GM18867 (cell line): ENCODE data around the gene TAF4.
"Not testable (repeated sequence)": the region's sequence is repeated elsewhere in the genome, so short reads cannot be mapped to it uniquely, and the experiment has no call there.

Experiments used
- ATAC-seq: cut with Tn5 transposase; IDR thresholded peaks from one replicate; pipeline ENCODE4 v1.9.1; 2021; ENCODE audit warnings: mild to moderate bottlenecking, moderate library complexity; ENCODE audit not compliant: unreplicated experiment

TAF4 gene

GRCh38 chr20:61951695-61952533 is 113.8 kb downstream of the TAF4 start:
- ATAC-seq: no peak

- ATAC-seq: no peak
Observed at GRCh38 chr20:61950641-61951071, 115.0 kb downstream of the TAF4 start.

- no peak for ATAC-seq
Observed at GRCh38 chr20:61949714-61950640, 115.7 kb downstream of the TAF4 start.

DNA sequence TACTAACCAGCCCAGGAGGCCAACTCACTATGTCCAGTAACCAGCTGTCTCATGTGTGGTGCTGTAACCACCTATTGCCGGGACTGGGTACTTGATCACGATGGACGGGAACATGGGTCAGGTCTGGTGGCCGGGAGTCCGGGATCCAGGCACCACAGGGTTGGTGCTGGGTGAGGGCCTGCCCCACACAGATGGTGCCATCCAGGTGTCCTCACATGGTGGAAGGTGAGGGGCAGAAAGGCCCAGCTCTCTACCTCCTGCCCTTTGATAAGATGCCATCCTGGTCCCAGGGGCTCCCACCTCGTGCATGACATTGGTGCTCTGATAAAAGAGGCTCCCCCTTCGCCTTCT is 116.3 kb downstream of the TAF4 start:
- no peak for ATAC-seq

DNA sequence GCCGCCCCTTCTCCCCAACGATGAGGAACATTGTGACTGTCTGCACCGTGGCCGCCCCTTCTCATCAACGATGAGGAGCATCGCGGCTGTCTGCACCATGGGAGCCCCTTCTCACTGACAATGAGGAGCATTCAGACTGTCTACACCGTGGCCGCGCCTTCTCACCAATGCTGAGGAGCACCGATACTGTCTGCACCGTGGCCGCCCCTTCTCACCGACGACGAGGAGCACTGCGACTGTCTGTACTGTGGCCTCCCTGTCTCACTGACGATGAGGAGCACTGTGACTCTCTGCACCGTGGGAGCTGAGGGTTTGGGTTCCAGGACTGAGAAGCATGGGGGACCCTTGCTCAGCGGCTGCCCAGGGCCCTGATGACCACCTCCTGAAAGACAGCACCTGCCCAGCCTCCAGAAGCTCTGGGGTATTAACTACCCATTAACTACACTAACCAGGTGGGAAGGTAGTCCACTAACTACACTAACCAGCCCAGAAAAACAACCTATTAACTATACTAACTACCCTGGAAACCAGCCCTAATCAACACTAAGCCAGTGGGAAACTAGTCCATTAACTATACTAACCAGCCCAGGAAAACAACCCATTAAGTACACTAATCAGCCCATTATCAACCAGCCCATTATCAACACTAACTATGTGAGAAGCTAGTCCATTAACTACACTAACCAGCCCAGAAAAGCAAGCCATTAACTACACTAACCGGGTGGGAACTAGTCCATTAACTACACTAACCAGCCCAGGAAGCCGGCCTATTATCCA is 116.9 kb downstream of the TAF4 start:
- no peak for ATAC-seq

DNA sequence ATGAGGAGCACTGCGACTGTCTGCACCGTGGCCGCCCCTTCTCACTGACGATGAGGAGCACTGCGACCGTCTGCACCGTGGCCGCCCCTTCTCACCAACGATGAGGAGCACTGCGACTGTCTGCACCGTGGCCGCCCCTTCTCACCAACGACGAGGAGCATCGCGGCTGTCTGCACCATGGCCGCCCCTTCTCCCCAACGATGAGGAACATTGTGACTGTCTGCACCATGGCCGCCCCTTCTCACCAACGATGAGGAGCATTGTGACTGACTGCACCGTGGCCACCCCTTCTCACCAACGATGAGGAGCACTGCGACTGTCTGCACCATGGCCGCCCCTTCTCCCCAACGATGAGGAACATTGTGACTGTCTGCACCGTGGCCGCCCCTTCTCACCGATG is 117.6 kb downstream of the TAF4 start:
- ATAC-seq: not testable (repeated sequence)

GRCh38 chr20:61945495-61945894 is 120.2 kb downstream of the TAF4 start:
- not testable (repeated sequence) for ATAC-seq

DNA sequence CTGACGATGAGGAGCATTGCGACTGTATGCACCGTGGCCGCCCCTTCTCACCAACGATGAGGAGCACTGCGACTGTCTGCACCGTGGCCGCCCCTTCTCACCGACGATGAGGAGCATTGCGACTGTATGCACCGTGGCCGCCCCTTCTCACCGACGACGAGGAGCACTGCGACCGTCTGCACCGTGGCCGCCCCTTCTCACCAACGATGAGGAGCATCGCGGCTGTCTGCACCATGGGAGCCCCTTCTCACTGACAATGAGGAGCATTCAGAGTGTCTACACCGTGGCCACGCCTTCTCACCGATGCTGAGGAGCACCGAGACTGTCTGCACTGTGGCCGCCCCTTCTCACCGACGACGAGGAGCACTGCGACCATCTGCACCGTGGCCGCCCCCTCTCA is 120.7 kb downstream of the TAF4 start:
- not testable (repeated sequence) for ATAC-seq

DNA sequence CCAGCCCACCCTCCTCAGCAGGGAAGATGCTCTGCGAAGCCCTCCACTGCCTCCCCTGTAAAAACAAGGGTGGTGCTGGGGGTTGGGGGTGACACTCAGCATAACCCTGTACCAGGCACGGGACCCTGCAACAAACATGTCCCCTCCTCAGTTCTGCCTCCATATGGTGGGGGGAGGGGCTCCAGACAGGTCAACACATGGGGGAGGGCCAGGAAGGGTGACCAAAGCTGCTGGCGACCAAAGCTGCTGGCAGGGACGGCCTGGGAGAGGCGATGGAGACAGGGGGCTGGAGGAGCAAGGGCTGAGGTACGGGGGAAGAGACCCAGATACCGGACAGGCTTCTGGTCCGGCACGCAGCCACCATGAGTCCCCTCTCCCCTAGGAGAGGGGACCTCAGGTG is 123.2 kb downstream of the TAF4 start:
- no peak for ATAC-seq

GRCh38 chr20:61941721-61942405 is 123.8 kb downstream of the TAF4 start:
- no peak for ATAC-seq

DNA sequence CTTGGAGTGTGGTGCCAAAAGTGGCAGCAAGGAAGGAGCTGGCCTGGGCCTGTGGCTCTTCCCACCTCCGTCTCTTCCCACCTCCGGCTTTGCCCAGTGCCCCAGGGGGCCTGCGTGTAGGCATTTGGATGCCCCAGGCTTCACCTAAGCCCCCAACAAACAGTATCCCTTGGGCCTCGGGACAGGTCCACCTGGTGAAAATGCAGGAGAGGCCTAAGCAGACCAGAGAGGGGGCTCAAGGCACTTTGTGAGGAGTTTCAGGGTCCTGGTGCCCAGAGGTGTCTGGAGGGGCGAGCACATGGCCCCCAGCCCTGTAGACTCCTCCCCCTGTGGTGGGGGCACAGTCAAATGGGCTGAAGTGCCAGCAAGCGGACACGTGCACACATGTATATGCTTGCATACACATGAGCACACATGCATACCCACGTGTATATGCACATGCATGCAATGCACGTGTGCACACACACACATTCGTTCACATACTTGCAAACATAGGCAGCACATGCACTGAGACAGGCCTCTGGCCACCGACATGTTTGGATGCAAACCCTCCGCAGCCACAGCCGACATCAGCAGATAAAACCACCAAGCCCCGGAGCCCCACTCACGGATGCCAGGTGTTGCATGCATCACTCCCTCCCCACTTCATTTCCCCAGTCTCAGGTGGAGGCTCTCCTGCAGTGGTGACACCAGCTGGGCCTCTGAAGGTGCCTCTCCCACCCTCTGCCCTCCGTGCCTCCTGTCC is 124.5 kb downstream of the TAF4 start:
- no peak for ATAC-seq

GRCh38 chr20:61940491-61940890 is 125.2 kb downstream of the TAF4 start:
- no peak for ATAC-seq

GRCh38 chr20:61939691-61940360 is 125.9 kb downstream of the TAF4 start:
- ATAC-seq: no peak

DNA sequence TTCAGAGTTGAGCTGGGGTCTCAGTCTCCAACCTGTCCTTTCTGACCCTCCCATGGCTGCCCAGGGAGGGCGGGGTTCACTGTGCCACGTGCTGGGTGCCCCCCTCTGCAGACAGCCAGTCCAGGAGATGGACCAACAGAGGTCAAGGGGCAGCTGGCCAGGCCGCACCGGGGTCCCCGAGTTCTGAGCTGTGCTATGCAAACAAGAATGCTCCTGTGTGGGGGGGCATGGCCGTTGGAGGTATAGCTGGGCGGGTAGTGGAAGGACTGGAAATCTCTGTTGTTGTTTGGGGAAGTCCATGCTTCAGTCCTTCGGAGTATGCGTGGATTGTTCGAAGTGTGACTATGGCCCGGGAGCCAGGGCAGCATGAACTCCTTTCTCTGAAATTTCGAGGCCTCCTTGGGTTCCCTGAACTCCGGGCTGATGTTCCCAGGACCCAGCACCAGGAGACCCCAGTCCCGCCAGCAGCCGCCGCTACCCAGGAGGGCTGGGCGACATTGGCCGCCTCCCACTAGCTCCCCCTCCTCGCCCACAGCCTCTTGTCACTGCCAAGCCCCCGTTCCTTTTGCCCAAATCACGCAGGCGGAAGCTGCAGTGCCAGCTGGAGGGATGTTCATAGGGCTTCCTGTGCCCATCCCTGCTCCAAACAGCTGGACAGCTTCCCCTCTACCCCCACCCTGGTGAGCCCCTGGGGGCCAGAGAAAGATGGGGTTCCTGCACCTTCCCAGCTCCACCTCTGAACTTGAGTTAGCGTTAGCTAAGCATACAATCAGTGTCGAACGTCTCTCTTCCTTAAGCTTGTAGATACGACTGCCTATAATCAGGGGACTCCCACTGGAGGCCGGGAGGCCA is 126.6 kb downstream of the TAF4 start:
- ATAC-seq: no peak

GRCh38 chr20:61937963-61938838 is 127.5 kb downstream of the TAF4 start:
- ATAC-seq: no peak

DNA sequence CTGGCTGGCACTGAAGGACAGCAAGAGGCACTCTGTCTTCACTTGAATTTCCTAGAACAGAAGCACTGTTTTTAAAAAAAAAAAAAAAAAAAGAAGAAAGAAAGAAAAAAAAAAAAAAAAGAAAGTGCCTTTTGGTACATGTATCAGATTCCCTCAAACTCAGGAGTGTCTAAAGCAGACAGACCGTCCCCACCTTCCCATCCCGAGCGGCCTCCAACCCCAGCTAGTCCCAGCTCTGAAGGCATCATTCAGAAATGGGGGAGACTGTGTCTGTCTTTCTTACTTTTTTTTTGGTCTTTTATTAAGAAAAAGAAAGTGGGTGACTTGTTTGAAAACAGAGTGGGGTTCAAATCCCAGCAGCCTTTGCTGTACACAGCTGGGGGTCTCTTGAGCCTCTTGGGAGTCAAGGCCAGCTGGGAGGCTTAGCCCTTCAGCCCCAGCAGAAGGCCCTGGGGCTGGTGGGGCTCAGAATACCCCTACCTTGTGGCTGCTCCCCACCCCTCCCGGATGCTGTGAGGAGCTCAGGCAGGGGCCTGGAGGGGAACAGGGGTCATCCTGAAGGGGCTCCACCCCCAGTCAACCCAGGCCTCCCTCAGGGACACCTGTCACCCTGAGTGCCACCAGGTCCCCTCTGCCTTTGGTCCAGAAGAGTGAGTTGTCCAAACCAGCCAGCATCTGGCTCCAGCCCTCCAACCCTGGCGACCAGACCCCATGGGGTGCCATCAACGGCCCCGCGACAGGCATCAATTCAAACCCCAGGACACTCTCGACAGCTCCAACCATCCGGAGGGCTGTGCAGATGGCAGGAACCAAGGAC is 128.3 kb downstream of the TAF4 start:
- no peak for ATAC-seq
